ENCODE results near the gene ZSWIM6.

Gene ZSWIM6

DNA sequence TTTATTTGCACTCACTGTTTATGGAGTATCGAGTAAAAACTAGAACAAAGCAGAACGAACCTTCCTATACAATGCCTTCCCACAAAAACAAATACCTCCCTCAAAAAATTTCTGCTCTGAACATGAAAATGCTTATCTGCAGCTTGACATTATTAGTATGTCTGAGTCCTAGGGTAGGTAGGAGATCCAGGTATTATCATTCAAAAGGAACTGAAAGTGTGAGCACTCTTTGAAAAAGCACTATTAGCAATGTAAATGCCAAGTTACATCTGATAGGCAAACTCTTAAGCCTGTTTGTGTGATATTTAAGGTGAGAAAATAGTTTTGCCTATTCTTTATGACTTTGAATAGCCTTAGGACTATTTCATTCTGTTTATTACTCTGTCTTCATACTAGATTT lies 47.6 kb downstream of the ZSWIM6 start:
- Histone ChIP-seq H3K4me2 (no peak overlapping the region), H3K27ac (no peak overlapping the region), H3K36me3 (peaks cover 2 to 55% (median 8%) of the 10 kb centered on the region in 11 experiments; a peak in 21 of 22 replicates), H3K27me3 (no peaks in the 10 kb centered on the region), H3K9ac (no peak overlapping the region), H3K4me1 (no peaks in the 10 kb centered on the region), H4K20me1 (peaks cover 4 to 83% (median 49%) of the 10 kb centered on the region in 11 experiments; a peak in 15 of 22 replicates), H3K9me3 (replicated peaks in 1 of 11) (peaks cover 0 to 6% (median 4%) of the 10 kb centered on the region in 11 experiments; a peak in 19 of 22 replicates), H3K4me3 (no peak overlapping the region)
- TF ChIP-seq Cebpa-rat (IDR thresholded peaks at IDR 0.05): no peak

DNA sequence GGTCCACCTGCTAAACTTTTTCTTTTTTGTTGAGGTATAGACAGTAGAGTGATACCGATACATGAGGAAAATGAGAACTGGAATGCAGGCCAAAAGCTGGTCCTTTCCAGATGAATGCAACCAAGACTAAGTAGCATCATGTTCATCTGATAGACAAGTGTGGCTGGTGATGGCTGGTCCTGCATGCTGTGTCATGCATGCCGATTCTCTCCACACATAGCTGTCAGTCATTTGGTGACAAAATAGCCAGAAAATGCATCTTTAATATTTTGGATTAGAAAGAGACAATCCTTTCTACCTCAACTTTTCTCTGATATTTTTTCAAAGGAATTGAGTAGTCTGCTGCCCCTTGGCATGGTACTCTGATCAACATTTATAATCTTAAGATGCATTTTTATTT lies 49.9 kb downstream of the ZSWIM6 start:
- Histone ChIP-seq H3K36me3 (peaks cover 0 to 66% (median 4%) of the 10 kb centered on the region in 11 experiments; a peak in 10 of 22 replicates), H3K27me3 (no peaks in the 10 kb centered on the region), H3K27ac (no peak overlapping the region), H3K9me3 (replicated peaks in 1 of 11) (no peaks in the 10 kb centered on the region; a peak in 1 of 22 replicates), H4K20me1 (peaks cover 20 to 100% (median 72%) of the 10 kb centered on the region in 11 experiments; a peak in 18 of 22 replicates), H3K4me2 (no peak overlapping the region), H3K9ac (no peak overlapping the region), H3K4me1 (peaks cover 0 to 18% (median 0%) of the 10 kb centered on the region in 10 experiments; a peak in 2 of 20 replicates), H3K4me3 (no peak overlapping the region)
- no peak for TF ChIP-seq Cebpa-rat (IDR thresholded peaks at IDR 0.05)

DNA sequence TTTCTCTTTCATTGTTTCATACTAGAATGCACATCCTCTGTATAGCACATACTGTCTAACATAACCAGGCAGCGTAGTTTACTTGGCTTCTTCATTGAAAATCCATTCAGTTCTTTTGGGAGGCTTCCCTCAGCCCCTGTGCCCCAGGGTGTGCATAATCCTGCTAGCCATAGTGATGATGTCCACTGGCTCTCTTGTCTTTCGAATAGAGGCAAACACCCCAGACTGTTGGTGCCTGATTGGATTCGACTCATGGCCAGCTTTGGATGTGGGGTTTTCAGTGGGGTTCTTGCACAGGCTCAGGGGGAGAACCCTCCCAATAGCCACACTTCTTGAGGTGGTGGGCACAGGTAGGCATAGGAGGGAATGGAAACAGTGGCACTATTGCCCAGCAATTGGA lies 53.6 kb downstream of the ZSWIM6 start:
- Histone ChIP-seq H3K4me3 (no peak overlapping the region), H3K4me1 (peaks cover 0 to 27% (median 0%) of the 10 kb centered on the region in 10 experiments; a peak in 5 of 20 replicates), H4K20me1 (peaks cover 44 to 100% (median 88%) of the 10 kb centered on the region in 11 experiments; a peak in 19 of 22 replicates), H3K9ac (no peak overlapping the region), H3K27ac (no peak overlapping the region), H3K27me3 (no peaks in the 10 kb centered on the region), H3K4me2 (no peak overlapping the region), H3K36me3 (peaks cover under 1 to 37% (median 8%) of the 10 kb centered on the region in 11 experiments; a peak in 16 of 22 replicates), H3K9me3 (replicated peaks in 1 of 11) (peaks cover 0 to 2% (median 1%) of the 10 kb centered on the region in 11 experiments; a peak in 6 of 22 replicates)
- TF ChIP-seq Cebpa-rat (IDR thresholded peaks at IDR 0.05): no peak

DNA sequence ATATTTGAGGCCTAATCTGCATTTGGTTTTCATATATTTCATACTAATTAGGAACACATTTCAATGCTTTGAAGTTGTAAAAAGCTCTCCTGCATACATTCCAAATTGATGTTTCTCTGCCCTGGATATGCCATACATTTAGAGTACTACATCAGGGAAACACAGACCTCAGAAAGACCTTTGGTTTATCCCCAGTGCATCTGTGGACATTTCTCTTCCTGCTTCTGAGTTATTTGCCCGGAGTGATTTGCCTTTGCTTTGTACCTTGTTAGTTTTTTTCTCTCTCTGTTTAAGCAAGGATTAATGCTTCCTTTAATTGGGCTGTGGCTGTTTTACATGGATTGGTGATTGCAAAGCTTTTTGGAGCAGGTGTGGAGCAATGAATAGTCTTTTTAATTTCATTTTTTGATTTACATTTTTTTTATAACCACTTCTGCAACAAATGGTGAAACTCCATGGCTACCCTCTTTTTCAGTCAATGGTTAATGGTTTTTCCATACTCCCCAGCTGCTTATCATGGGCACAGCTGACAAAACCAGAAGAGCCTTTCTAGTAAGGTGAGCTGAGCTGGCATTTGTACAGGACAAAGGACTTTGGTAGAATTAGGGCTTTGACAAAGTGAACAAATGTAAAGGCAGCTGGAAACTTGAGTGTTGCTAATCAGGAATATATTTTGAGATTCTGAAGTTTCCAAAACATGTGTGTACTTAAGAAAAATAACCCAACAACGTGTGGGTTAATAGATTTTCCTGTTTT lies 54.2 kb downstream of the ZSWIM6 start:
- no peak overlapping the region for H3K27ac ChIP-seq
- H3K36me3 ChIP-seq: peaks cover 7 to 41% (median 11%) of the 10 kb centered on the region in 11 experiments; a peak in 21 of 22 replicates
- TF ChIP-seq Cebpa-rat (IDR thresholded peaks at IDR 0.05): no peak
- no peak overlapping the region for H3K9ac ChIP-seq
- H3K4me1 ChIP-seq: peaks cover 0 to 27% (median 0%) of the 10 kb centered on the region in 10 experiments; a peak in 5 of 20 replicates
- peaks cover 50 to 100% (median 88%) of the 10 kb centered on the region in 11 experiments; a peak in 19 of 22 replicates for H4K20me1 ChIP-seq
- peaks cover 0 to 8% (median 7%) of the 10 kb centered on the region in 11 experiments; a peak in 10 of 22 replicates for H3K9me3 ChIP-seq (replicated peaks in 1 of 11)
- no peak overlapping the region for H3K4me2 ChIP-seq
- H3K27me3 ChIP-seq: no peaks in the 10 kb centered on the region
- H3K4me3 ChIP-seq: no peak overlapping the region

DNA sequence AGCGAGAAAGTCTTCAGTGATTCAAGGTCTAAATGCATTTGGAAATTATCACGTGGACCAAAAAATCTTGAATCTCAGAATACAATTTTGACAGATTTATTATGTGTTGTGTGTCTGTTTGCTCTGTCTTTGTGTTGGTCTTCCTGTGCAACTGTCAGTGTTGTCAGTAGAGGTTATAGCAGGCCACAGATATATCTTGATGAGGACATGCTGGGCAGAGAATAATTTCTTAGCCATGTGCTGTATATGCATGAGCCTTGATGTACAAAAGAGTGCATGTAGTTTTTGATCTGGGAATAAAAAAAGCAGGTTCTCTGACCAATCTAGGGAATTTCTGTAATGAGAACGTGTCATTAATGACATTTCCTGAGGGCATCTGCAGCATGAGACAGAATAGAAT lies 57.6 kb downstream of the ZSWIM6 start:
- H3K9me3 ChIP-seq (replicated peaks in 1 of 11): peaks cover 0 to 21% (median 12%) of the 10 kb centered on the region in 11 experiments; a peak in 11 of 22 replicates
- H3K36me3 ChIP-seq: peaks cover 19 to 61% (median 30%) of the 10 kb centered on the region in 11 experiments; a peak in 21 of 22 replicates
- no peak overlapping the region for H3K27ac ChIP-seq
- peaks cover 68 to 100% (median 93%) of the 10 kb centered on the region in 11 experiments; a peak in 20 of 22 replicates for H4K20me1 ChIP-seq
- no peak overlapping the region for H3K4me3 ChIP-seq
- H3K4me1 ChIP-seq: peaks cover 0 to 27% (median 0%) of the 10 kb centered on the region in 10 experiments; a peak in 5 of 20 replicates
- no peak overlapping the region for H3K4me2 ChIP-seq
- H3K9ac ChIP-seq: no peak overlapping the region
- no peaks in the 10 kb centered on the region for H3K27me3 ChIP-seq
- no peak for TF ChIP-seq Cebpa-rat (IDR thresholded peaks at IDR 0.05)

DNA sequence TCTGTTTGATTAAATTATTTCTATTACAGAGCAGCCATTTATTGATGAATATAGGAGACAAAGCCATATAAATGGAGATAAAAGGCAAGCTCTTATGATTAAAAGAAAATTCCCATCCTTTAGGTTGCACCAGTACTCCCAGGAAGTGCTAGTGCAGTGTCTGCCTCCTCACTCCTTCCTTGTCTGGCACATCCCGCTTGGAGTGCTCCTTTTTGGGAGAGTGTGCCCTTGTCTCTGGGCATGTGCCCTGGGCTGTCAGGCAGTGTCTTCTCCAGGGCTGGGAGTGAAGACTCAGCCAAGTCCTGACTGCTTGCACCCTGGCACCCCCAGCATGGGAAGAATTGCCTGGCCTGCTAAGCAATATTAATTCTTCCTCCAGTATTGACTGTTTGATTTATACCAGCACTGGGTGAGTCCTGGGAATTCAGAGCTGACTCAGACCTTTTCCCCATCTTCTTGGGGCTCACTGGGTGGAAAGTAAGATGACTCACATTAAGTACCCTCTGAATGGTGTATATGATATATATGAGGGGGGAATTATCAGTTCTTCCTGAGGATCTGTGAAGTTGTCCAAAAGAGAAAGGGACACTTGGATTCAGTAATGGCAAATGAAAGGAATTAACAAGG lies 62.1 kb downstream of the ZSWIM6 start:
- Histone ChIP-seq H3K4me2 (no peak overlapping the region), H3K27ac (no peak overlapping the region), H3K4me3 (no peak overlapping the region), H3K9me3 (replicated peaks in 1 of 11) (peaks cover 0 to 27% (median 12%) of the 10 kb centered on the region in 11 experiments; a peak in 13 of 22 replicates), H3K4me1 (peaks cover 0 to 18% (median 14%) of the 10 kb centered on the region in 10 experiments; a peak in 17 of 20 replicates), H3K27me3 (no peaks in the 10 kb centered on the region), H4K20me1 (peaks cover 58 to 100% (median 87%) of the 10 kb centered on the region in 11 experiments; a peak in 20 of 22 replicates), H3K36me3 (peaks cover 23 to 58% (median 30%) of the 10 kb centered on the region in 11 experiments; a peak in 21 of 22 replicates), H3K9ac (no peak overlapping the region)
- no peak for TF ChIP-seq Cebpa-rat (IDR thresholded peaks at IDR 0.05)

DNA sequence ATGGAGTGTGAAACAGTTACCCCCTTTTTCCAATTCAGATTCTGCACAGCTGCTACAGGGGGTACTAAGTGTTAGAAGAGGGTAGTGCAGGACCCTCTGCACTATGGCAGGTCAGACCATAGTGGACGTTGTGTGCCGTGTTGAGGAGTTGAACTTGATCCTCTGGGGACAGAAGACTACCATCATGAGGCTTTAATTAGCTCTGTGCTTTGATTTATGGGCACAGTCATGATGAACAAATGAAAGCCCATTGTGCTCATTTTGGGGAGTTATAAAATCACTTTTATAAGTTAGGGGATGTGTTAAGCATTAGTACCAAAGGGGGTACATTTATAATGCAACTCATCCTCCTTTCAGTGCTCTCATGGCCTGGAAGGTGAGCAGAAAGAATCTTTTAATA lies 62.7 kb downstream of the ZSWIM6 start:
- H3K9me3 ChIP-seq (replicated peaks in 1 of 11): peaks cover 0 to 27% (median 12%) of the 10 kb centered on the region in 11 experiments; a peak in 13 of 22 replicates
- no peak overlapping the region for H3K4me3 ChIP-seq
- no peak overlapping the region for H3K27ac ChIP-seq
- no peak for TF ChIP-seq Cebpa-rat (IDR thresholded peaks at IDR 0.05)
- H3K4me2 ChIP-seq: no peak overlapping the region
- H3K9ac ChIP-seq: no peak overlapping the region
- peaks cover 23 to 57% (median 30%) of the 10 kb centered on the region in 11 experiments; a peak in 21 of 22 replicates for H3K36me3 ChIP-seq
- H3K27me3 ChIP-seq: no peaks in the 10 kb centered on the region
- H3K4me1 ChIP-seq: peaks cover 0 to 19% (median 14%) of the 10 kb centered on the region in 10 experiments; a peak in 17 of 20 replicates
- H4K20me1 ChIP-seq: peaks cover 58 to 100% (median 87%) of the 10 kb centered on the region in 11 experiments; a peak in 20 of 22 replicates

DNA sequence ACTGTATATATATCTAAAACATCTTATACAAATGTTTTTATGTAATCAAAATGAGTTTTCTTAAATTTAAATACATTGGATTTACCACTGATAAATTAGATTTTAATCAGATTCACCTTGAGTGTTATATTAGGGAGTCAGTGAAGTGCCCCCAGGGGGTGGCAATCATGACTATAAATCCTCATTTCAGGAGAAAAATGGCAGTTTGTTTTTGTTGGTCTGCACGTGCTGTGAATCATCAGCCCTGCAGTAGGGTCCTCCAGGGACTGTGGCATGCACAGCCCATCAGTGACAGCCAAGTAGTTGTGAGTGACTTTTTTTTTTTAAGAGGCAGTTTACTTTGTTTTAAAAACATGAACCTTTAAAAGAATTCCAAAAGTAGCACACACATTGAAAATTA lies 65.2 kb downstream of the ZSWIM6 start:
- Histone ChIP-seq H3K4me2 (peak overlapping the region in 6 of 11 experiments; percentile 20 to 41 (median 30); a peak in 10 of 22 replicates), H3K36me3 (peaks cover 4 to 38% (median 10%) of the 10 kb centered on the region in 11 experiments; a peak in 15 of 22 replicates), H3K4me1 (peaks cover 5 to 44% (median 22%) of the 10 kb centered on the region in 10 experiments; a peak in 19 of 20 replicates), H3K9me3 (replicated peaks in 1 of 11) (peaks cover 0 to 15% (median 0%) of the 10 kb centered on the region in 11 experiments; a peak in 7 of 22 replicates), H3K4me3 (no peak overlapping the region), H3K9ac (no peak overlapping the region), H3K27me3 (no peaks in the 10 kb centered on the region), H4K20me1 (peaks cover 54 to 100% (median 83%) of the 10 kb centered on the region in 11 experiments; a peak in 20 of 22 replicates), H3K27ac (peak overlapping the region in 1 of 11 experiments; percentile 12; a peak in 3 of 22 replicates)
- no peak for TF ChIP-seq Cebpa-rat (IDR thresholded peaks at IDR 0.05)
